ENCODE data around the gene PID1.

The PID1 gene

DNA sequence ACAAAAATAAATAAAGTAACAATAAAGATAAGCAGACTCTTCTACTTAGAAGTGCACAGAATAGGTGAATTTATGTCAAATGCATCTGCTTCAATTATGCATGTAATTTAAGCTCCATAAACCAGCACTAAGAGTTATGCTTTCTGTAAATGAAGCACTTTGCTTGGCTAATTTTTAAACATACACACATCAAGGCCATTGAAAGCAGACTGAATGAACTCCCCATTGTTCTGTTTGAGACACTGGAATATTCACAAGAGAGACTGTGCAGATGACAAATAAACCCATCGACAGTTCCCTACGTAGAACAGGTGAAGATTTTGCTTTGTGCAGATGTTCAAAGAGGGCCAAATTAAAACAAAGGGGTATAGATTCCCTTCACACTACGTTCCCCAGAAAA is 133.4 kb downstream of the PID1 start:
- H3K4me3 ChIP-seq (replicated peaks; ENCODE audit: low read depth, low read length): no peak overlapping the region
- TF ChIP-seq, protein P1, sequence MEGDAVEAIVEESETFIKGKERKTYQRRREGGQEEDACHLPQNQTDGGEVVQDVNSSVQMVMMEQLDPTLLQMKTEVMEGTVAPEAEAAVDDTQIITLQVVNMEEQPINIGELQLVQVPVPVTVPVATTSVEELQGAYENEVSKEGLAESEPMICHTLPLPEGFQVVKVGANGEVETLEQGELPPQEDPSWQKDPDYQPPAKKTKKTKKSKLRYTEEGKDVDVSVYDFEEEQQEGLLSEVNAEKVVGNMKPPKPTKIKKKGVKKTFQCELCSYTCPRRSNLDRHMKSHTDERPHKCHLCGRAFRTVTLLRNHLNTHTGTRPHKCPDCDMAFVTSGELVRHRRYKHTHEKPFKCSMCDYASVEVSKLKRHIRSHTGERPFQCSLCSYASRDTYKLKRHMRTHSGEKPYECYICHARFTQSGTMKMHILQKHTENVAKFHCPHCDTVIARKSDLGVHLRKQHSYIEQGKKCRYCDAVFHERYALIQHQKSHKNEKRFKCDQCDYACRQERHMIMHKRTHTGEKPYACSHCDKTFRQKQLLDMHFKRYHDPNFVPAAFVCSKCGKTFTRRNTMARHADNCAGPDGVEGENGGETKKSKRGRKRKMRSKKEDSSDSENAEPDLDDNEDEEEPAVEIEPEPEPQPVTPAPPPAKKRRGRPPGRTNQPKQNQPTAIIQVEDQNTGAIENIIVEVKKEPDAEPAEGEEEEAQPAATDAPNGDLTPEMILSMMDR (IDR thresholded peaks at IDR 0.05; ENCODE audit: low read length, missing control alignments): no peak
- no peak for DNase-seq (ENCODE audit: low read depth)

DNA sequence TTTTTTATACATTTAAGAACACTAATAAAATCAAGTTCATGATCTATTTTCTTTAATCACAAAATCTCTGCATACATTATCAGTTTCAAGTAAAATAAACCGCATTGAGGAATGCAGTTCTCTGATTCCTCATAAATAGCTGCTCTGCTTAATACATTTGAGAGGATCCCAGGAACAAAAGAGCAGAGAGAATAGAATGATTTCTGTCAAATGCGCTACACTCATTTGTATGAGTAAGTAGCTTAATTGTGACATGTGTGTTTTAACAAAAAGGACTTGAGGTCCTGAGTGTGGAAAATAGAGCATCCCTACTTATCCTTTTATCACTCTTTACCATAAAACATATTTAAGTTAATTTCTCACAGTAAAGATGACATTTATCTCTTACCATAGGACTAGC is 134.0 kb downstream of the PID1 start:
- H3K4me3 ChIP-seq (replicated peaks; ENCODE audit: low read depth, low read length): no peak overlapping the region
- TF ChIP-seq, protein P1 (IDR thresholded peaks at IDR 0.05; ENCODE audit: low read length, missing control alignments): no peak
- no peak for DNase-seq (ENCODE audit: low read depth)

DNA sequence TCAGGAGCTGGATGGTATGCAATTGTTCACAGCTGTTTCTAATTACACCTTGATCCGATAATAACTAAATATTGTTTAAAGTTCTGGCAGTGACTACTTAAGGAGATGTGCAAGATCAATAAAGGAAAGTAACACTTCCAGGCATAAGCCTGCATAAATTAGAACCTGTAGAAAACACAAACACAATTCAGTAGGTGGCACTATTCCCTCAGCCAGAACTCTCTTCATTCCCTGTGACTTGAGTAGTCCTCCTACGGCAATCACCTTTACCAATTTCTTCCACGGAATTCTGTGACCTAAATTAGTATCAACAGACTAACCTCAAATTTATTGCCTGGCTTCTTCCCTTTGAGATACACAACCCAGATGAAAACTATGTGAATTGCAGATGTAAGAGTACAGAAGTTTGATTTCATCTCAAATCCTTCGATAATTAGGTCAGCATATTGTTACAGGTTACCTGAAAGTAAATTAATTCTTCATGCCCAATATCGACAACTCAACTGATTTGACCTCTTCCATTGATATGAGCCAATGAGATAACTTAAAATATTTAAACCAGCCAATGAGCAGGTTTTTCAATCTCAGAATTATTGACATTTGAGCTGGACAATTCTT is 137.8 kb downstream of the PID1 start:
- TF ChIP-seq, protein P1 (IDR thresholded peaks at IDR 0.05; ENCODE audit: low read length, missing control alignments): peak; percentile 59
- peak; percentile 76 for DNase-seq (ENCODE audit: low read depth)
- H3K4me3 ChIP-seq (replicated peaks; ENCODE audit: low read depth, low read length): no peak overlapping the region

DNA sequence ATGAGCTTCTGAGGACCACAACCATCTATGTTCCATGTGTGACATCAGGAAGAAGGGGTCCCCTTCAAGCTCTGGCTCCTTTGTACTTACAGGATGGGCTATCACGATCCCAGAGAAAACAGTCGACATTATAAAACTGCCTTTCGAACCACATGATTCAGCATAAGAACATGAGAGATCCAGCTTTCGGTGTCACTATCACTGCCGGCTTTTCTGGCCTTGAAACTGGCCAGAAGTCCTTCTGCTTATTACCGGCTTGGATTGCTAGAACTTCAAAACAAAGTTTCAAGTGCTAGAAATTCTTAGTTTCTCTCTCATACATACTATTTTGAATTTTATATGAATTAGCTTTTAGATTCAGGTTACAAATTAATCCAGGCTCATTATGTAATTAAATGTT is 138.9 kb downstream of the PID1 start:
- DNase-seq (ENCODE audit: low read depth): no peak
- no peak overlapping the region for H3K4me3 ChIP-seq (replicated peaks; ENCODE audit: low read depth, low read length)
- TF ChIP-seq, protein P1 (IDR thresholded peaks at IDR 0.05; ENCODE audit: low read length, missing control alignments): no peak

DNA sequence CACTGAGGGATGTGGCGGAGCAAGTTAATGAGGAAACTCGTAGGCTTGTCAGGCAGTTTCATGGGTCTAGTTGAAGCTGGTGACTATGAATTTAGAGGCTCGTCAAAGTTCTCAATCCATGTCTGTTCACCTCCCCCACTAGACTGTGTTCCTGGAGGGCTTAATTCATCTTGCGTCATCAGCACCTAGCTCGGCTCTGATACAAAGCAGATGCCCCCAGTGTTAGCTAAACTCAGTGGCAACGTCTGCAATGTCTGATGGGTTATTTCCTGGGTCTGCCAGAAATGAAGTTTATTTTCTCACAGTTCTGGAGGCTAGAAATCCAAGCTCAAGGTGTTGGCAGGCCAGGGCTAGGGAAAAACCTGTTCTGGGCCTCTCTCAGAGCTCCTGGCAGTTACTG is 140.6 kb downstream of the PID1 start:
- peak; percentile 35 for DNase-seq (ENCODE audit: low read depth)
- no peak overlapping the region for H3K4me3 ChIP-seq (replicated peaks; ENCODE audit: low read depth, low read length)
- TF ChIP-seq, protein P1 (IDR thresholded peaks at IDR 0.05; ENCODE audit: low read length, missing control alignments): no peak

DNA sequence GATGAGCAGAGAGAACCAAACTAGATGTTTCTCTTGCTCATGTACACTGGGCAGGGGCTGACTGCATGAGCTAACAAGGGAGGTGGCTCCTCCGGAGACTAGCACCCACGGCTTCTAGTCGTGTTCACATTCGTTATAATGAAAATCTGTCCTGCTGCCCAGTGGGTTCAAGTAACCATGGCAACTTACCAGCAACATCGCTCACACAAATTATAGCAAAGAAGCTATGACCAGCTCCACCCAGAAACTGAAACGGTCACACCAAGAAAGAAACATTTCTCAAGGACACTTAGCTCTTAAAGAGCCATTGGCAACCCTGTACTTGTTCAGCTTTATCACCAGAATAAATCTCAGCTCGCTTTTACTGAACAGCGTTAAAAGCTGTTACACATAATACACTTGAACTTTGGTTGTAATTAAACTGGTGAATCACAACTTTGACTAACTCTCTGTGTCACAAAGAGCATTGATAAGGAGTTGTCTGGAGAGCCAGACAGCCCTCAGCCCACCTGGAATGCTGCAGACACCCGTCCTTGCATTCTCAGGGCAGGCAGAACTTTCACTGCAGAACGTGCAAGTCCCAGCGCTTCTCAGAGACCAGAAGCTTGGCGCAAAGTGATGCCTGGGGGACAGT is 141.2 kb downstream of the PID1 start:
- peak; percentile 32 for DNase-seq (ENCODE audit: low read depth)
- TF ChIP-seq, protein P1 (IDR thresholded peaks at IDR 0.05; ENCODE audit: low read length, missing control alignments): no peak
- H3K4me3 ChIP-seq (replicated peaks; ENCODE audit: low read depth, low read length): no peak overlapping the region

DNA sequence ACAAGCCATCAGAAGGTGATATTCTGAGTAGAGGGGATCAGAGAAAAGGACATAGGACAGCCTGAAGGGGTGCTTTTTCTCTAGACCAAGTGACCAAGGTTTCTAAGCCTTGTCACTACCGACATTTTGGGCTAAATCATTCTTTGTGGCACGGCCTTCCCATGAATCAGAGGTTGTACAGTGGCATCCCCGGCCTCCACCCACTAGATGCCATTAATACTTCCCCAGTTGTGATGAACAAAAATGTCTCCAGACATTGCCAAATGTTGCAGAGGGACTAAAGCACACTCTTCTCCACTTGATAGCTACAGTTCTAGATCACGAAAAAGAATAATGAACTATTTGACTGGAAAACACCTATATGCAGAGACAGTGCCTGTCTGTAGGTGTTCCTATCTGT is 143.6 kb downstream of the PID1 start:
- no peak for DNase-seq (ENCODE audit: low read depth)
- H3K4me3 ChIP-seq (replicated peaks; ENCODE audit: low read depth, low read length): no peak overlapping the region
- TF ChIP-seq, protein P1 (IDR thresholded peaks at IDR 0.05; ENCODE audit: low read length, missing control alignments): no peak

Measured in fibroblast of pulmonary artery (primary cell).